IMR-90 (cell line): ENCODE data around the gene MAMLD1. TPM values are rescaled to one million over a fixed set of nuclear protein-coding genes. Genes with fewer than 3 reads are reported as not detected.

Source experiments
- ATAC-seq: fragments of 200-7000 bp; cut with Tn5 transposase; 2 replicates; pipeline ENCODE4 v1.9.1; 2020; ENCODE audit warnings: low read depth, mild to moderate bottlenecking, moderate library complexity
- BruUV-seq: library from RNA; stranded (reverse); fragments of 400-500 nt; replicated peaks from 2 replicates; lab custom pipeline; 2021; lab: Mats Ljungman, UMichigan
- CTCF ChIA-PET: fragments of 300-600 bp; formaldehyde crosslinking; extraction: SDS; loops from one replicate; lab custom pipeline; 2021; ENCODE audit warnings: antibody characterized with exemption; lab: Yijun Ruan, JAX
- POLR2A ChIA-PET: fragments of 300-600 bp; sonication (Branson Sonifier 250); formaldehyde crosslinking; loops from one replicate; lab custom pipeline; 2022; ENCODE audit warnings: antibody characterized with exemption; ENCODE audit not compliant: unreplicated experiment; lab: Charles Lee
- DNase-seq: peaks from one replicate; pipeline ENCODE4 v3.0.0; 2013
- H2AFZ ChIP-seq: replicated peaks from 2 replicates; pipeline ENCODE3; 2013; ENCODE audit warnings: low read length, mild to moderate bottlenecking; ENCODE audit not compliant: poor library complexity
- H2AK5ac ChIP-seq: 2 replicates; pipeline ENCODE4 v1.6.1; 2013; ENCODE audit warnings: low read depth, low read length, inconsistent platforms
- H2AK9ac ChIP-seq: replicated peaks from 2 replicates; pipeline ENCODE3; 2013; ENCODE audit warnings: mild to moderate bottlenecking, low read depth, low read length, moderate library complexity; ENCODE audit not compliant: poor library complexity
- H2BK120ac ChIP-seq: 2 replicates; pipeline ENCODE4 v1.6.1; 2013; ENCODE audit warnings: low read depth, low read length, inconsistent platforms
- H2BK15ac ChIP-seq: 3 replicates; pipeline ENCODE4 v1.6.1; 2013; ENCODE audit warnings: low read depth, low read length, inconsistent platforms
- H2BK20ac ChIP-seq: 2 replicates; pipeline ENCODE4 v1.6.1; 2013; ENCODE audit warnings: low read depth, mild to moderate bottlenecking, inconsistent platforms, low read length, moderate library complexity
- H2BK5ac ChIP-seq: 2 replicates; pipeline ENCODE4 v1.6.1; 2013; ENCODE audit warnings: mild to moderate bottlenecking, low read depth, low read length, inconsistent platforms; ENCODE audit not compliant: poor library complexity, severe bottlenecking
- H3K14ac ChIP-seq: replicated peaks from 2 replicates; pipeline ENCODE4 v1.6.1; 2013; ENCODE audit warnings: low read depth, low read length, inconsistent platforms
- H3K18ac ChIP-seq: 2 replicates; pipeline ENCODE4 v1.6.1; 2013; ENCODE audit warnings: low read depth, low read length, control low read depth
- H3K23ac ChIP-seq: 2 replicates; pipeline ENCODE4 v1.6.1; 2013; ENCODE audit warnings: low read depth, low read length, inconsistent platforms
- H3K27ac ChIP-seq: 2 replicates; pipeline ENCODE4 v1.5.1; 2013; ENCODE audit warnings: mild to moderate bottlenecking, control low read depth, low read length; ENCODE audit not compliant: insufficient read depth
- H3K27me3 ChIP-seq: 2 replicates; pipeline ENCODE4 v1.6.1; 2013; ENCODE audit warnings: low read length; ENCODE audit not compliant: control insufficient read depth, insufficient read depth
- H3K36me3 ChIP-seq: 2 replicates; pipeline ENCODE4 v1.6.1; 2013; ENCODE audit warnings: low read length, mixed read lengths; ENCODE audit not compliant: control insufficient read depth, insufficient read depth
- H3K4ac ChIP-seq: 2 replicates; pipeline ENCODE4 v1.6.1; 2013; ENCODE audit warnings: low read depth, low read length, inconsistent platforms
- H3K4me1 ChIP-seq: 2 replicates; pipeline ENCODE4 v1.6.1; 2013; ENCODE audit warnings: low read length, mixed read lengths; ENCODE audit not compliant: control insufficient read depth, insufficient read depth
- H3K4me2 ChIP-seq: 2 replicates; pipeline ENCODE4 v1.6.1; 2013; ENCODE audit warnings: low read depth, mild to moderate bottlenecking, control low read depth, low read length, moderate library complexity
- H3K4me3 ChIP-seq: 2 replicates; pipeline ENCODE4 v1.5.1; 2013; ENCODE audit warnings: low read depth, mild to moderate bottlenecking, control low read depth, low read length, moderate library complexity; ENCODE audit not compliant: insufficient read depth
- H3K56ac ChIP-seq: 2 replicates; pipeline ENCODE4 v1.6.1; 2013; ENCODE audit warnings: low read length, inconsistent platforms; ENCODE audit not compliant: insufficient read depth; ENCODE audit errors: extremely low read depth
- H3K79me1 ChIP-seq, 2 experiments: 2 replicates each; pipeline ENCODE4 v1.6.1; 2013; ENCODE audit warnings: low read length in 2 of 2, inconsistent platforms in 1 of 2, low read depth in 1 of 2
- H3K9ac ChIP-seq: 2 replicates; pipeline ENCODE4 v1.6.1; 2013; ENCODE audit warnings: low read depth, low read length, control low read depth
- H3K9me1 ChIP-seq: 2 replicates; pipeline ENCODE4 v1.6.1; 2013; ENCODE audit warnings: low read length, inconsistent platforms; ENCODE audit not compliant: insufficient read depth
- H3K9me3 ChIP-seq: 2 replicates; pipeline ENCODE4 v1.6.1; 2013; ENCODE audit warnings: low read length; ENCODE audit not compliant: control insufficient read depth, insufficient read depth
- H4K20me1 ChIP-seq: 2 replicates; pipeline ENCODE4 v1.6.1; 2013; ENCODE audit warnings: low read length, inconsistent platforms; ENCODE audit not compliant: insufficient read depth
- H4K5ac ChIP-seq: 2 replicates; pipeline ENCODE4 v1.6.1; 2013; ENCODE audit warnings: mild to moderate bottlenecking, low read depth, low read length, control low read depth
- H4K8ac ChIP-seq, 2 experiments: 2 replicates each; pipeline ENCODE4 v1.6.1; 2013; ENCODE audit warnings: low read depth in 2 of 2, low read length in 2 of 2, control low read depth in 1 of 2, inconsistent platforms in 1 of 2
- H4K91ac ChIP-seq: 2 replicates; pipeline ENCODE4 v1.6.1; 2013; ENCODE audit warnings: low read depth, low read length, inconsistent platforms; ENCODE audit not compliant: insufficient read depth
- BHLHE40 ChIP-seq: fragments of 150-350 bp; IDR thresholded peaks from 2 replicates; pipeline ENCODE4 v1.6.1; 2016; ENCODE audit warnings: mild to moderate bottlenecking, low read depth, low read length
- CEBPB ChIP-seq: IDR thresholded peaks from 2 replicates; pipeline ENCODE4 v1.6.1; 2012; ENCODE audit warnings: low read depth, low read length, improper control_type of control experiment
- CHD1 ChIP-seq: IDR thresholded peaks from 2 replicates; pipeline ENCODE4 v1.6.1; 2012; ENCODE audit warnings: low read depth, low read length, improper control_type of control experiment
- CTCF ChIP-seq: conservative IDR thresholded peaks from 2 replicates; pipeline ENCODE4 v1.5.1; 2012; ENCODE audit warnings: mild to moderate bottlenecking, low read depth, low read length, improper control_type of control experiment
- ELK1 ChIP-seq: fragments of 150-350 bp; IDR thresholded peaks from 2 replicates; pipeline ENCODE4 v1.6.1; 2016; ENCODE audit warnings: low read depth, mild to moderate bottlenecking, low read length, moderate library complexity, borderline replicate concordance
- FOS ChIP-seq: fragments of 150-350 bp; IDR thresholded peaks from 2 replicates; pipeline ENCODE4 v1.6.1; 2016; ENCODE audit warnings: low read depth, low read length
- MAFK ChIP-seq: IDR thresholded peaks from 2 replicates; pipeline ENCODE4 v1.6.1; 2012; ENCODE audit warnings: low read depth, low read length, improper control_type of control experiment
- MAZ ChIP-seq: IDR thresholded peaks from 2 replicates; pipeline ENCODE4 v1.6.1; 2012; ENCODE audit warnings: low read depth, mild to moderate bottlenecking, low read length, improper control_type of control experiment, moderate library complexity, borderline replicate concordance
- MXI1 ChIP-seq: IDR thresholded peaks from 2 replicates; pipeline ENCODE4 v1.6.1; 2012; ENCODE audit warnings: low read depth, mild to moderate bottlenecking, low read length, moderate library complexity, borderline replicate concordance
- NFE2L2 ChIP-seq: fragments of 150-350 bp; IDR thresholded peaks from 2 replicates; pipeline ENCODE4 v1.6.1; 2016; ENCODE audit warnings: low read depth, mild to moderate bottlenecking, low read length
- POLR2A ChIP-seq: IDR thresholded peaks from 2 replicates; pipeline ENCODE4 v1.6.1; 2012; ENCODE audit warnings: mild to moderate bottlenecking, low read depth, low read length
- RAD21 ChIP-seq: IDR thresholded peaks from 2 replicates; pipeline ENCODE4 v1.6.1; 2012; ENCODE audit warnings: low read length, improper control_type of control experiment
- RCOR1 ChIP-seq: IDR thresholded peaks from 2 replicates; pipeline ENCODE4 v1.6.1; 2012; ENCODE audit warnings: mild to moderate bottlenecking, low read length, improper control_type of control experiment; ENCODE audit not compliant: insufficient replicate concordance
- RFX5 ChIP-seq: IDR thresholded peaks from 2 replicates; pipeline ENCODE4 v1.8.0; 2012; ENCODE audit warnings: low read depth, mild to moderate bottlenecking, low read length, moderate library complexity
- SMC3 ChIP-seq: fragments of 150-350 bp; IDR thresholded peaks from 2 replicates; pipeline ENCODE4 v1.6.1; 2016; ENCODE audit warnings: low read depth, mild to moderate bottlenecking, antibody characterized with exemption, low read length, moderate library complexity
- WGBS, 2 experiments: methylation state at CpG; one replicate each; pipeline versions ENCODE4 v1.1.5 to v1.1.7; 2013; ENCODE audit warnings: missing lambda C conversion rate in 2 of 2; ENCODE audit not compliant: insufficient read length in 1 of 2; ENCODE audit errors: extremely low coverage in 2 of 2; 5-methylcytosine and 5-hydroxymethylcytosine counted together
- dilution Hi-C: fragments of 300-500 bp; cut with HindIII; formaldehyde crosslinking; loops from one replicate; pipeline ENCODE4 v1.14.3; 2018; ENCODE audit warnings: low sequenced_read_pairs; ENCODE audit not compliant: unreplicated experiment
- in situ Hi-C: fragments of 300-500 bp; cut with MboI; formaldehyde crosslinking; loops from 3 replicates; pipeline ENCODE4 v1.14.3; 2019; ENCODE audit warnings: low sequenced_read_pairs, inconsistent platforms, mixed read lengths
- intact Hi-C: fragments of 100-400 bp; cut with micrococcal nuclease; formaldehyde crosslinking; loops from 2 replicates; pipeline ENCODE4 v1.10.0; 2022
- polyA plus RNA-seq, 3 experiments: library from polyadenylated mRNA; depleted of rRNA; stranded (reverse); fragments of >200 nt; gene quantifications; 2 replicates each; pipeline ENCODE4 v1.2.3, GENCODE V29; 2012; ENCODE audit warnings: low replicate concordance in 1 of 3
- total RNA-seq: library from RNA; depleted of rRNA; stranded (reverse); fragments of >200 nt; gene quantifications from 2 replicates; pipeline ENCODE4 v1.2.3, GENCODE V29; 2012
- TF ChIP-seq, protein P1 (sequence below): fragments of 150-350 bp; IDR thresholded peaks from 2 replicates; pipeline ENCODE4 v1.6.1; 2017; ENCODE audit warnings: mild to moderate bottlenecking, antibody characterized with exemption, low read length, low read depth

The MAMLD1 gene
- total and polyA plus RNA-seq, 2 of the 4 experiments (the other 2 are of a cell fraction) = 1.4 to 11.0 TPM

- Histone ChIP-seq H3K4me3 (no peak overlapping the region), H4K20me1 (no peaks in the 10 kb centered on the region), H3K56ac (no peak overlapping the region), H2BK20ac (no peak overlapping the region), H2AFZ (no peak overlapping the region), H3K9me1 (no peaks in the 10 kb centered on the region), H3K14ac (no peak overlapping the region), H4K8ac (no peak overlapping the region), H3K4ac (no peak overlapping the region), H2AK5ac (no peak overlapping the region), H3K79me1 (no peaks in the 10 kb centered on the region), H3K36me3 (no peaks in the 10 kb centered on the region), H4K91ac (no peak overlapping the region), H2BK120ac (no peak overlapping the region), H3K9me3 (no peaks in the 10 kb centered on the region; the same call in 1 of the 2 replicates), H2BK15ac (no peak overlapping the region), H2BK5ac (no peak overlapping the region), H3K27me3 (peaks cover 10% of the 10 kb centered on the region), H3K4me1 (peaks cover 2% of the 10 kb centered on the region; the same call in 1 of the 2 replicates), H3K23ac (no peak overlapping the region), H3K18ac (no peak overlapping the region), H2AK9ac (no peak overlapping the region), H3K9ac (no peak overlapping the region), H4K5ac (no peak overlapping the region), H3K4me2 (no peak overlapping the region), H3K27ac (no peak overlapping the region)
- intact Hi-C loops (no loop called here), dilution Hi-C loops (no loop called here), in situ Hi-C loops (no loop called here)
- CTCF ChIA-PET = no interaction called here
- DNase-seq (no peak), ATAC-seq (no peak)
- POLR2A ChIA-PET = no interaction called here
- BruUV-seq = no TSS peak
- TF ChIP-seq CTCF = no peak
- no peak for TF ChIP-seq MAFK
- TF ChIP-seq FOS = no peak
- no peak for TF ChIP-seq RCOR1
- no peak for TF ChIP-seq SMC3
- no peak for TF ChIP-seq BHLHE40
- TF ChIP-seq CHD1 = no peak
- no peak for TF ChIP-seq RFX5
- TF ChIP-seq, protein P1, sequence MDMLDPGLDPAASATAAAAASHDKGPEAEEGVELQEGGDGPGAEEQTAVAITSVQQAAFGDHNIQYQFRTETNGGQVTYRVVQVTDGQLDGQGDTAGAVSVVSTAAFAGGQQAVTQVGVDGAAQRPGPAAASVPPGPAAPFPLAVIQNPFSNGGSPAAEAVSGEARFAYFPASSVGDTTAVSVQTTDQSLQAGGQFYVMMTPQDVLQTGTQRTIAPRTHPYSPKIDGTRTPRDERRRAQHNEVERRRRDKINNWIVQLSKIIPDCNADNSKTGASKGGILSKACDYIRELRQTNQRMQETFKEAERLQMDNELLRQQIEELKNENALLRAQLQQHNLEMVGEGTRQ = no peak
- no peak for TF ChIP-seq POLR2A
- no peak for TF ChIP-seq RAD21
- TF ChIP-seq NFE2L2 = no peak
- TF ChIP-seq MXI1 = no peak
- TF ChIP-seq MAZ = no peak
- TF ChIP-seq ELK1 = no peak
- TF ChIP-seq CEBPB = no peak
- WGBS, 2 experiments = 61% methylated on average over 4 of the region's 5 CpGs; no CpG with 5 or more reads in 1 of the 2 experiments
These were observed 49.6 kb upstream of the MAMLD1 start for GRCh38 chrX:150313514-150313913.
